BLaER1 treated with 17β-estradiol and CSF1 and Interleukin-3, amounts not matched to agents 10 nM and 100 nM (cell line): Measurements from ENCODE around the gene AEBP1.

Experiments
- H3K27ac ChIP-seq, 11 experiments: shearing (Covaris generic); formaldehyde crosslinking; 2 replicates each; pipeline ENCODE4 v1.8.1; 2022
- H3K27me3 ChIP-seq, 11 experiments: shearing (Covaris generic); formaldehyde crosslinking; 2 replicates each; pipeline ENCODE4 v1.8.1; 2022
- H3K36me3 ChIP-seq, 11 experiments: shearing (Covaris generic); formaldehyde crosslinking; 2 replicates each; pipeline ENCODE4 v1.8.1; 2022
- H3K4me1 ChIP-seq, 10 experiments: shearing (Covaris generic); formaldehyde crosslinking; 2 replicates each; pipeline ENCODE4 v1.8.1; 2022
- H3K4me2 ChIP-seq, 11 experiments: shearing (Covaris generic); formaldehyde crosslinking; 2 replicates each; pipeline ENCODE4 v1.8.1; 2022
- H3K4me3 ChIP-seq, 10 experiments: shearing (Covaris generic); formaldehyde crosslinking; 2 replicates each; pipeline ENCODE4 v1.8.1; 2022
- H3K9ac ChIP-seq, 11 experiments: shearing (Covaris generic); formaldehyde crosslinking; 2 replicates each; pipeline ENCODE4 v1.8.1; 2022
- H3K9me3 ChIP-seq, 11 experiments: shearing (Covaris generic); formaldehyde crosslinking; replicated peaks in 1 of 11; 2 replicates each; pipeline ENCODE4 v1.8.1; 2022
- H4K20me1 ChIP-seq, 11 experiments: shearing (Covaris generic); formaldehyde crosslinking; 2 replicates each; pipeline ENCODE4 v1.8.1; 2022
- Cebpa-rat ChIP-seq, 11 experiments: shearing (Covaris generic); IDR thresholded peaks; 2 replicates each; pipeline ENCODE4 v1.8.1; 2022

Gene AEBP1

DNA sequence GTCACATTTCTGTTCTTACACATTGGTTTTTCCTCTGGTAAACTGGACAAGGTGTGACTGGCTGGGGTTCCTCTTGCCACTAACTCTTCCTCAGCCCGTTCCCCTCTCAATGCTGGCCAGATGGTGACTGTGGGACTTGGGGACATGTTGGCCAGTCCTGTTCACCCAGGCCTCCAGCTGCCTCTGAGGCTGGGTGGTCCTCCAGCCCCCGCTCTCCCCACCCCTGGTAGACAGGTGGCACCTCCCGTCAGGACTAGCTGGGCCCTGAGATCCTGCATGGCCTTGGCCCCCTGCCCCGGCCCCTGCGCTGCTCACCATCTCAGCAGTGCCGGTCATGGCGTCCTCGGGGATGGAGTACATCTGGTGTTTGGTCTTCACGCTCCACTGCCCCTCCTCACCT, 47.8 kb downstream of the AEBP1 start:
- H3K36me3 ChIP-seq: no peaks in the 10 kb centered on the region
- no peak overlapping the region for H3K4me3 ChIP-seq
- TF ChIP-seq Cebpa-rat (IDR thresholded peaks at IDR 0.05): no peak
- no peak overlapping the region for H3K27ac ChIP-seq
- H3K27me3 ChIP-seq: no peaks in the 10 kb centered on the region
- peaks cover 0 to 10% (median 0%) of the 10 kb centered on the region in 10 experiments; a peak in 7 of 20 replicates for H3K4me1 ChIP-seq
- H3K9me3 ChIP-seq: no peaks in the 10 kb centered on the region
- no peaks in the 10 kb centered on the region for H4K20me1 ChIP-seq
- no peak overlapping the region for H3K4me2 ChIP-seq
- H3K9ac ChIP-seq: no peak overlapping the region

DNA sequence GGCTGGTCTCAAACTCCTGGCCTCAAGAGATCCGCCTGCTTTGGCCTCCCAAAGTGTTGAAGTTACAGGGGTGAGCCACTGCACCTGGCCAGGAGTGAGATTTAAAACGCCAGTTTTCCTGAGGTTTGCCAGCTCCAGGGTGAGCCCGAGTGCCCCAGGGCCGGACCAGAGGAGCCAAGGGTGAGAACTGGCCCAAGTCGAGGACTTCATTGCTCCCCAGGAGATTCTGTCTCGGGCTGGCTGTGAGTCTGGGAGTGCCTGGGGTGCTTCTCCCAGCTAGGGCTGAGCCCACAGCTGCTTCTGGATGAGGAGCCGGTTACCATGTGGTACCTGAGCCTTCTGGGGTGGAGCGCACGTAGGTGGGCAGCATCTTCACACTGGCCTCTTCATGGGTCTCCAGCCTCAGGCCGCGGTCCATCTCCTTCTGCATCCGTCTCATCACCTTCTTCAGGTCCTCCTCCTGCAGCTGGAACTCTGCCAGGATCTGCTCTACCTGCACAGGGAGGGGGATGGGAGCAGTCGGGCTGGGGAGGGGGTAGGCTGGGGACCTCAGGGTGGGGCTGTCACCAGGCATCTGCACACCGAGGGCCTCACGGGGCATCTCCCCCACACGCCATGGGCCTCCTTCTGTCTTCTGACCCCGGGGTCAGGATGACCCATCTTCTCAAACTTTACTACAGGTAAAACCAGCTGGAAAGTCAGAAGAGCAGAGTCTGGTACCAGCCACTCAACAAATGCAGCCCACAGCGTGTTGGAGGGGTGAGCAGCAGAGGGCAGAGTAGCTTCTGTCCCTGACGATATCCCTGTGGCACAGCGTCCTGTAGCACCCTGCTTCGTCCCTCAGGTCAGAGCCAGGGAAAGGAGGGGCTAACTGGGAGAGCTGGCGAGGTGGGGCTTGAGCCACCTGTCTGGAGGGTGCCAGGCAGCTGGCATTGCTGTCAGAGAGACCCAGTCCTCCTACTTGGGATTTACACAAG, 49.1 kb downstream of the AEBP1 start:
- H3K4me3 ChIP-seq: no peak overlapping the region
- H3K36me3 ChIP-seq: no peaks in the 10 kb centered on the region
- no peaks in the 10 kb centered on the region for H3K27me3 ChIP-seq
- no peak overlapping the region for H3K4me2 ChIP-seq
- H3K27ac ChIP-seq: no peak overlapping the region
- no peak for TF ChIP-seq Cebpa-rat (IDR thresholded peaks at IDR 0.05)
- no peaks in the 10 kb centered on the region for H4K20me1 ChIP-seq
- H3K9me3 ChIP-seq: no peaks in the 10 kb centered on the region
- no peak overlapping the region for H3K9ac ChIP-seq
- H3K4me1 ChIP-seq: peaks cover 0 to 10% (median 0%) of the 10 kb centered on the region in 10 experiments; a peak in 7 of 20 replicates

DNA sequence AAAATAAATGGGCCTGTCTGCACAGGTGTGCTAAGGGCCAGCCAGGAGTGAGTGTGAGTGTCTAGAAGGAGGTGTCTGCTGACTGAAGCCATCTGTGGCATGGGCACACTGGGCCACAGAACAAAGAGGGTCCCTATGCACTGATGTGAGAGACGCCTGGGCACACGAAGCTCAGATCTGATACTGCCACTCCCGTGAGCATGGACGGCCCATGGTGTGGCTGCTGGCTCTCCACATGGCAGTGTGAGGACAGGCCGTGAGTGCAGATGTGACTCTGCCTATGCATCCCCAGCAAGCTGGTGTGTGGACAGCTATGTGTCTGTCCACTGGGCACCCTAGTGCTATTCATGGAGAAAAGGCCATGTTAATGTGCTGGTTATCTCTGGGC, 49.8 kb downstream of the AEBP1 start:
- H3K27ac ChIP-seq: no peak overlapping the region
- no peak overlapping the region for H3K4me3 ChIP-seq
- H3K9me3 ChIP-seq: no peaks in the 10 kb centered on the region
- no peaks in the 10 kb centered on the region for H3K36me3 ChIP-seq
- H3K4me2 ChIP-seq: no peak overlapping the region
- no peak overlapping the region for H3K9ac ChIP-seq
- TF ChIP-seq Cebpa-rat (IDR thresholded peaks at IDR 0.05): no peak
- H3K4me1 ChIP-seq: peaks cover 0 to 10% (median 0%) of the 10 kb centered on the region in 10 experiments; a peak in 7 of 20 replicates
- no peaks in the 10 kb centered on the region for H4K20me1 ChIP-seq
- H3K27me3 ChIP-seq: no peaks in the 10 kb centered on the region

DNA sequence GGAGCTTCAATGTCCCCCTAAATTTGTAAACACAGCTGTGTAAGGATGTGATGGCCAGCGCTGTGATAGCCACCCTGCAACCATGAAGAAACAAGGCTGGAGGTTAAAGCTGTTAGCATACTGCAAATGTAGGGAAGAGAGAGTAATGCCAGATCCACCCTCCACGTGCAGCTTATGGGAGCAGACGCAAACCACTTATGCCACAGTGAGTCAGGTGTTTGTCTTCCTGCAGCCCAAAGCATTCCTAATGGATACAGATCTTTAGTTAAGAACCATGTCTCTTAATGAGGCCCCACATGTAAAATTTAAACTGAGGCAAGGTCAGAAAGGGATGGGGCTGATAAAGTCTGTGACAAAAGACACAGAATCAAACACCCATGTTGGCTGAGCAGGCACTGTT, 50.6 kb downstream of the AEBP1 start:
- Histone ChIP-seq H3K27ac (no peak overlapping the region), H3K4me3 (no peak overlapping the region)

DNA sequence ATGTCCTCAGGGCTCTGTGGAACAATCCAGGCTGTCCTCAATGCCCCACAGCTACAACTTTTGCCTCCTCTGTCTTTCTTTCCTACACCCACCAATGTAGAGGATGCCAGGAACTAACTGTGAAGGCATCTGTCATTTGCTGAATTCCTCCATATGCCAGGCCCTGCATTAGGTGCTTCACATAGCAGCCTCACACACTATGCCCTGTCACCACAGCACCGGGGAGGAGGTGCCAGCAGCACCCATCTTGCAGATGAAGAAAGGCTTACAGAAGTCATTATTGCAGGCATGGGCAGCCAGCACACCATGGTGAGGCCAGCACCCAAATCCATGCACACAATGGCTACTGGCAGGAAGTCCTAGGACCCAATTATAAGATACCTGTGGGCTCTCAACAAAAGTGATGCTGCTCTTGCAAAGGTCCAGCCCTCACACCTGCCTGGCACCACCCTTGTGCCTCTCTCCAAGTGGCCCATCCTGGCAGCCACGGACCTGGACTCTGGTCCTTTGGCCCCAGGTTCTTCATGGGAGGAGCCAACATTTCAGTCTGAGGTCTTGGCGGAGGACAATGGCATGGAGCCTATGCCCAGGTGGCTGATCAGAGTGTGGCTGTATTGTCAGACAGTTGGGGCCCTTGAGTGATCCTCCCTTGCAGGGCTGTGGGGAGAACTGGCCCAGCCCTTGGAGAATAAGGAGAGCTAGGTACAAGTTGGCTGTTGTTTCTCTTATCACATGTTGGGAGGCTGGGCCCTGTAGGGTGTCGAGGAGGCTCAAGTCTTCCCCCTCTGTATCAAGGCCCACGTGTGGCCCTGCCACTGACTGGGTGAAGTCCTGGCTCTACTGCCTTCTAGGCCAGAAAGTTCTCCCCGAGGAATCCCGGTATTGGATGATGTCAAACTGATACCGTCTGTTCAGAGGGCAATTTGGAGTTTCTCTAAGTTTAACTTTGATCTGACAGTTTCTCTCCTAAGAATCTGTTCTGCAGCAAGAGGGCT, 51.3 kb downstream of the AEBP1 start:
- H3K4me2 ChIP-seq: no peak overlapping the region
- H3K9me3 ChIP-seq: no peaks in the 10 kb centered on the region
- no peak overlapping the region for H3K9ac ChIP-seq
- no peaks in the 10 kb centered on the region for H3K27me3 ChIP-seq
- no peak for TF ChIP-seq Cebpa-rat (IDR thresholded peaks at IDR 0.05)
- H3K36me3 ChIP-seq: no peaks in the 10 kb centered on the region
- H3K27ac ChIP-seq: no peak overlapping the region
- H3K4me1 ChIP-seq: peaks cover 0 to 6% (median 0%) of the 10 kb centered on the region in 10 experiments; a peak in 7 of 20 replicates
- H4K20me1 ChIP-seq: no peaks in the 10 kb centered on the region
- no peak overlapping the region for H3K4me3 ChIP-seq

More for the DNA sequence above, 50.6 kb downstream of the AEBP1 start:
- Histone ChIP-seq H3K4me1 (peaks cover 0 to 10% (median 0%) of the 10 kb centered on the region in 10 experiments; a peak in 7 of 20 replicates), H3K4me2 (no peak overlapping the region), H4K20me1 (no peaks in the 10 kb centered on the region), H3K36me3 (no peaks in the 10 kb centered on the region), H3K9me3 (no peaks in the 10 kb centered on the region), H3K27me3 (no peaks in the 10 kb centered on the region), H3K9ac (no peak overlapping the region)
- no peak; a peak in 1 of 22 replicates for TF ChIP-seq Cebpa-rat (IDR thresholded peaks at IDR 0.05)

DNA sequence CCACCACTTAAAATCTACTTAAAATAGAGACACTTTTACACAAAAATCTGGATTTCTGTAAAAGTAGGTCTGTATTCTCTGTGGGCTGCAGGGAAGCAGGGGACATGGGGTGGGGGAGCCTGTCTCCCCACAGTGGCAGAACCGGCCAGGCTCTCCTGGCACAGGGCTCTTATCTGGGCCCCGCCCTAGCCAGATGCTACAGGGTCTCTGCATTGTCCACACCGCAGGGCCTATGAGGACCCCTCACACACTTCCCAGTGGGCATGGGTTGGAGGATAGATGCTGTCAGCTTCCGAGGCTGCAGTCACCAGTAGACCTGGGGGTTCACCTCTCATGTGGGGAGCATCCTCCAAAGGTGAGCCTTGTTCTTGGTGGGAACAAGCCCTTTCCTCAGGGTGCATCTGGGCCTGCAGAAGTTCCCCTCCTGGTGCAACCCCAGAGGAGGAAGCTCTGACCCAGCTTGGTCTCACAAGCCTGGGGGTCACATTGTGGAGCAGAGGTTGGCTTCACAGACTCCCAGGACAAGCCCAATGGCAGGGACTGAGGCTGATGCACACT, 52.4 kb downstream of the AEBP1 start:
- Histone ChIP-seq H3K36me3 (no peaks in the 10 kb centered on the region), H4K20me1 (no peaks in the 10 kb centered on the region), H3K9me3 (no peaks in the 10 kb centered on the region), H3K4me1 (no peaks in the 10 kb centered on the region), H3K4me2 (no peak overlapping the region), H3K27me3 (no peaks in the 10 kb centered on the region), H3K9ac (no peak overlapping the region), H3K4me3 (no peak overlapping the region), H3K27ac (no peak overlapping the region)
- no peak for TF ChIP-seq Cebpa-rat (IDR thresholded peaks at IDR 0.05)

DNA sequence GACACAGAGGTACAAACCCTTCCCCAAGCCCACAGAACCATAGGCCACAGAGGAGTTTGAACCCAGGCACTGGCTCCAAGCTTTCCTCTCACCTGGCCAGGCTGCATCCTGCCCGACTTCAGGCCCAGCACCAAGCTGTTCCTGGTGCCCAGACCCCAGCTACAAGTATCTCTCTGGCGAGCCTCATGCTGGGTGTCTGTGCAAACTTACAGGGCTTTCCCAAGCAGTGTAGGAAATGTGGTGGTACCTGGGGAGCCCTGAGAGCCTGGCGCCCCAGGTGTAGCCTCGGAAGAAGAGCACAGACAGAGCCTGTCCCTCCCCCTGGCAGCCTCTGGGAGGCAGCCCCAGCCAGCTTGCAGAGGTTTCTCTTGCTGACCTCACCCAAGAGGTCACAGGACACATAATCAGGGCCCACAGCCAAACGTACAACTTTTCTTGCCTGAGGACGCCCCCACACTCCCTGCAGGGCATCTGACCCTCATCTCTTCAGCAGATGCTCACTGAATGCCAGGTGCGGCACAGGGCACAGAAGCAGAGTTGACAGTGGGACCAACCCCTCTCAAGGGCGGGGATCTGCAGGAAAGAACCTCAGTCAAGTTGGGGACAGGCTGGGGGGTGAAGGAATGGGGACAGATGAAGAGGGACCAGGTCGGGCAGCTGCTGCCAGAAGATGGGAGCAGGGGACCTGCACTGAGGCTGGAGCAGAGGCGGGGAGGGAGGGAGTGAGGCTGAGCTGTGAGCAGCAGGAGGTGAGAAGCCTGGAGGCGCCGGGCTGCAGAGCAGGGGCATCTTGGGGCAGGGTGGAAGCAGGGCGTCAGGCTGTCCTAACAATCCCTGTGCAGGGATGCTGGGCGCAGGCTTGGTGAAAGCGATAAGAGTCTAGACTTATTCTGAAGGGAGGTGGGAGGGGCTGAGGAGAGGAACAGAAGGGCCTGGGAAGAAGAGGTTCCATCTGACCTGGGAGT, 53.3 kb downstream of the AEBP1 start:
- H3K4me3 ChIP-seq: no peak overlapping the region
- H4K20me1 ChIP-seq: no peaks in the 10 kb centered on the region
- H3K4me2 ChIP-seq: no peak overlapping the region
- no peak overlapping the region; a peak in 1 of 22 replicates for H3K9ac ChIP-seq
- no peak overlapping the region for H3K27ac ChIP-seq
- no peaks in the 10 kb centered on the region for H3K9me3 ChIP-seq
- no peaks in the 10 kb centered on the region for H3K4me1 ChIP-seq
- no peaks in the 10 kb centered on the region for H3K36me3 ChIP-seq
- TF ChIP-seq Cebpa-rat (IDR thresholded peaks at IDR 0.05): no peak
- H3K27me3 ChIP-seq: no peaks in the 10 kb centered on the region
